Tibial nerve (tissue), 4 donors: ENCODE results near the gene ZBTB7C. TPM values are rescaled to one million over a fixed set of nuclear protein-coding genes. Genes with fewer than 3 reads are reported as not detected.

Experiments
- DNase-seq, 2 donors: peaks; one replicate each; pipeline ENCODE4 v3.0.0-alpha.2; 2019; ENCODE audit warnings: low spot score in 2 of 2
- H3K27ac ChIP-seq, 4 donors: fragments of 200-600 bp; sonication (generic) in 3 of 4; one replicate each; pipeline ENCODE4 v1.5.1; 2017 to 2019; ENCODE audit warnings: mild to moderate bottlenecking in 1 of 4
- H3K27me3 ChIP-seq, 2 donors: fragments of 200-600 bp; sonication (generic) in 1 of 2; one replicate each; pipeline versions ENCODE4 v1.5.1 to v1.6.0; 2017 to 2019
- H3K36me3 ChIP-seq, 3 donors: fragments of 200-600 bp; sonication (generic); one replicate each; pipeline ENCODE4 v1.5.1; 2018 to 2019
- H3K4me1 ChIP-seq, 4 donors: fragments of 200-600 bp; sonication (generic) in 3 of 4; one replicate each; pipeline ENCODE4 v1.5.1; 2017 to 2019
- H3K4me3 ChIP-seq, 4 donors: fragments of 200-600 bp; sonication (generic) in 3 of 4; one replicate each; pipeline ENCODE4 v1.5.1; 2017 to 2019; ENCODE audit warnings: mild to moderate bottlenecking in 1 of 4, moderate library complexity in 1 of 4
- H3K9me3 ChIP-seq, 4 donors: fragments of 200-600 bp; sonication (generic) in 3 of 4; one replicate each; pipeline ENCODE4 v1.5.1; 2017 to 2019
- EP300 ChIP-seq, 2 donors: sonication (generic); formaldehyde crosslinking; IDR thresholded peaks; one replicate each; pipeline ENCODE4 v1.6.1; 2017; ENCODE audit warnings: antibody characterized with exemption in 2 of 2, mild to moderate bottlenecking in 1 of 2
- POLR2A ChIP-seq, 2 donors: fragments of 450-650 bp; IDR thresholded peaks; one replicate each; pipeline ENCODE4 v1.6.1; 2017; ENCODE audit warnings: antibody characterized with exemption in 2 of 2, mild to moderate bottlenecking in 2 of 2, moderate library complexity in 2 of 2
- whole genome bisulfite sequencing, 2 donors: methylation state at CpG; one replicate each; pipeline ENCODE4 v1.1.5; 2018; 5-methylcytosine and 5-hydroxymethylcytosine counted together
- total RNA-seq, 4 donors: library from RNA; depleted of rRNA; stranded (reverse); fragments of >200 nt; gene quantifications; one replicate each; pipeline ENCODE4 v1.1.0, GENCODE V29; 2016
- TF ChIP-seq, protein P1 (sequence below), 5 experiments: fragments of 200-600 bp in 3 of 5; fragments of 450-650 bp in 2 of 5; sonication (generic) in 3 of 5; IDR thresholded peaks; one replicate each; pipeline ENCODE4 v1.5.1; 2016 to 2019; ENCODE audit warnings: antibody characterized with exemption in 5 of 5, mild to moderate bottlenecking in 3 of 5, moderate library complexity in 2 of 5

ZBTB7C gene
- total RNA-seq, 4 donors from 2014 or later: 24.6 to 95.0 (median 75.3) TPM

DNA sequence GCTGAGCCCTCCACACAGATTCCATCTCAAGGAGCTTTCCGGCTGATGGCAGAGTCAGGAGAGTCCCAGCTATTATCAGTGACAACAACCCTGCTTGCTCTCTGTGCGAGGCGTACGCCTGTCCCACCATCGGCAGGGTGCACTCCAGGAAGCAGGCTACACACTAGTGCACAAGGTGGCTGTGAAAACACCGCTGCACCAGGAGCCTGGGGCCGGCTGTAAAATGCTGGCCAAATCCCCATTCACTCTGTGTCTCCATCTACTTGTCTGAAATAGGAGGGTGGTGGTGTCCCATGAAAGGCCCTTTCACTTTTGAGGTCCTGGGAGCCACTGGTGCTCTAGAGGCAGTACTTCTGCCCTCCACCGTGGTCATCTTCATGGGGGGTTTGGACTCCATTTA lies 295.5 kb downstream of the ZBTB7C start:
- H3K9me3 ChIP-seq: no peaks in the 10 kb centered on the region
- no peak overlapping the region for H3K4me3 ChIP-seq
- H3K4me1 ChIP-seq: peaks cover 0 to 5% (median 0%) of the 10 kb centered on the region in 4 donors
- H3K27me3 ChIP-seq: no peaks in the 10 kb centered on the region
- DNase-seq: no peak
- no peak overlapping the region for H3K27ac ChIP-seq
- H3K36me3 ChIP-seq: no peaks in the 10 kb centered on the region
- TF ChIP-seq, protein P1, sequence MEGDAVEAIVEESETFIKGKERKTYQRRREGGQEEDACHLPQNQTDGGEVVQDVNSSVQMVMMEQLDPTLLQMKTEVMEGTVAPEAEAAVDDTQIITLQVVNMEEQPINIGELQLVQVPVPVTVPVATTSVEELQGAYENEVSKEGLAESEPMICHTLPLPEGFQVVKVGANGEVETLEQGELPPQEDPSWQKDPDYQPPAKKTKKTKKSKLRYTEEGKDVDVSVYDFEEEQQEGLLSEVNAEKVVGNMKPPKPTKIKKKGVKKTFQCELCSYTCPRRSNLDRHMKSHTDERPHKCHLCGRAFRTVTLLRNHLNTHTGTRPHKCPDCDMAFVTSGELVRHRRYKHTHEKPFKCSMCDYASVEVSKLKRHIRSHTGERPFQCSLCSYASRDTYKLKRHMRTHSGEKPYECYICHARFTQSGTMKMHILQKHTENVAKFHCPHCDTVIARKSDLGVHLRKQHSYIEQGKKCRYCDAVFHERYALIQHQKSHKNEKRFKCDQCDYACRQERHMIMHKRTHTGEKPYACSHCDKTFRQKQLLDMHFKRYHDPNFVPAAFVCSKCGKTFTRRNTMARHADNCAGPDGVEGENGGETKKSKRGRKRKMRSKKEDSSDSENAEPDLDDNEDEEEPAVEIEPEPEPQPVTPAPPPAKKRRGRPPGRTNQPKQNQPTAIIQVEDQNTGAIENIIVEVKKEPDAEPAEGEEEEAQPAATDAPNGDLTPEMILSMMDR (IDR thresholded peaks at IDR 0.05): no peak
- TF ChIP-seq POLR2A (IDR thresholded peaks at IDR 0.05) (no peak), EP300 (IDR thresholded peaks at IDR 0.05) (no peak)
- WGBS, 2 donors: 69 to 82% methylated on average over 8 of the region's 8 CpGs

DNA sequence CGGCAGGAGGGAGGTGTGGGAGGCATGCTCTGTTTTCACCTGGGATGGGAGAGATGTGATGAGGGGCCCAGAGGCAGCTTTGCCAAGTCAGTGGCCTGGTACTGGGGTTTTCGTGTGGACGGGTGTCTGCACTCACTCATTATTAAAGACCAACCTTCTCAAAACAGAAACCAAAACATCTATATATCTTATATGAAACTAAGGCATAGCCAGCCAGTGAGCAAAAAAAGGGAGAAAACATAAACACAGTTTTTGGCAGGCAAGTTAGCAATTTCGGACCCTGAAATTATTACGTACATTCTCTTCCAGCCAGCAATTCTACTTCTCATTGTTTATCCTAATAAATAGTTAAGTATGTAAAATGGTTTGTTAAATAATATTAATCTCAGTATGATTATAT lies 297.6 kb downstream of the ZBTB7C start:
- Histone ChIP-seq H3K27me3 (no peaks in the 10 kb centered on the region), H3K36me3 (no peaks in the 10 kb centered on the region), H3K4me1 (peaks cover 0 to 11% (median 0%) of the 10 kb centered on the region in 4 donors), H3K9me3 (no peaks in the 10 kb centered on the region), H3K27ac (no peak overlapping the region), H3K4me3 (no peak overlapping the region)
- WGBS, 2 donors: 69 to 80% methylated on average over 5 of the region's 5 CpGs
- no peak for DNase-seq
- no peak for TF ChIP-seq EP300 (IDR thresholded peaks at IDR 0.05)
- no peak for TF ChIP-seq POLR2A (IDR thresholded peaks at IDR 0.05)
- TF ChIP-seq, protein P1 (IDR thresholded peaks at IDR 0.05): no peak

DNA sequence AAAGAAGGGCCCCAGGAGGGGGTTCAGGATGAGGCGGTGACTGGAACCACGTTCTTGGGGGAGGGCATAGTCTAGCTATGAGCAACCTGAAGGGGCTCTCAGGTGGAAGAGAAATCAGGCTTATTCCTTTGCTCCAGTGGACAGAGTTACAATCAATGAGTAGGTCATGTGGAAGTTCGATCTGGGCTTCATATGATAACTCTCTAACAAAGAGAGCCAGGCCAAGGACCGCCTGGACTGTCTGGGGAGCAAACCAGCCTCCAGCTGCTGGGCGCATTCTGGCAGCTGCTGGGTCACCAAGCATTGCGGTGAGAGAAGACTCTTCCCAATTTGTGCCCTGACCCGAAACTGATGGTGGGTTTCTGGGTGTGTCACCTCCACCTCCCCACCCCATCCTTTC lies 298.4 kb downstream of the ZBTB7C start:
- TF ChIP-seq EP300 (IDR thresholded peaks at IDR 0.05) (no peak), POLR2A (IDR thresholded peaks at IDR 0.05) (no peak)
- TF ChIP-seq, protein P1 (IDR thresholded peaks at IDR 0.05): no peak
- Histone ChIP-seq H3K9me3 (no peaks in the 10 kb centered on the region), H3K4me1 (peaks cover 0 to 11% (median 0%) of the 10 kb centered on the region in 4 donors), H3K36me3 (no peaks in the 10 kb centered on the region), H3K27ac (no peak overlapping the region), H3K4me3 (no peak overlapping the region), H3K27me3 (no peaks in the 10 kb centered on the region)
- no peak for DNase-seq
- 75 to 78% methylated on average over 7 of the region's 7 CpGs for WGBS, 2 donors

DNA sequence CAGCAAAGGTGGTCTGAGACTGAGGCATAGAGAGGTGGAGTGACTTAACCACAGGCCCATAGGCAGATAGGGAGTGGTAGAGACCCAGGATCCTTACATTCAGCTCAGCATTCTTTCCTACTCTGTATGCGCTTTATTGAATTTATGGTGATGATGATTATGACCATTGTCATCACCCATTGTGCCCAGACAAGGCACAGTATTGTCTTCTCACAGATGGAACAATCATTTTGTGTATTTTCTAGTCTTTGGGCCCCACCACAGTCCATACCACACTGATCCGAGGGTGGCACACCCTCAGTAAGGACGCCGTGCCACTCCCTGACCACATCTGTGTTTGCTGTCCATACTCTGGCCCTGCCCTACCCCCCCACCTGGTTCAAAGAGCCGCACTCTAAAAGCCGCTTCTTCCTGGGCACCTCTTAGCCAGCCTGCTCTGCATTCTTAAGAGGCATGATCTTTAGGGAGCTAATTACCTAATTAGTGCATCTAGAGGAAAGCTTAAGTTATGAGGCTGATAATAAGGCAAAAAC lies 299.2 kb downstream of the ZBTB7C start:
- WGBS, 2 donors: 49 to 71% methylated on average over 6 of the region's 6 CpGs
- H3K36me3 ChIP-seq: no peaks in the 10 kb centered on the region
- peaks cover 0 to 11% (median 0%) of the 10 kb centered on the region in 4 donors for H3K4me1 ChIP-seq
- H3K27me3 ChIP-seq: no peaks in the 10 kb centered on the region
- H3K9me3 ChIP-seq: no peaks in the 10 kb centered on the region
- TF ChIP-seq, protein P1 (IDR thresholded peaks at IDR 0.05): no peak
- TF ChIP-seq POLR2A (IDR thresholded peaks at IDR 0.05) (no peak), EP300 (IDR thresholded peaks at IDR 0.05) (no peak)
- no peak for DNase-seq
- H3K4me3 ChIP-seq: no peak overlapping the region
- H3K27ac ChIP-seq: no peak overlapping the region

DNA sequence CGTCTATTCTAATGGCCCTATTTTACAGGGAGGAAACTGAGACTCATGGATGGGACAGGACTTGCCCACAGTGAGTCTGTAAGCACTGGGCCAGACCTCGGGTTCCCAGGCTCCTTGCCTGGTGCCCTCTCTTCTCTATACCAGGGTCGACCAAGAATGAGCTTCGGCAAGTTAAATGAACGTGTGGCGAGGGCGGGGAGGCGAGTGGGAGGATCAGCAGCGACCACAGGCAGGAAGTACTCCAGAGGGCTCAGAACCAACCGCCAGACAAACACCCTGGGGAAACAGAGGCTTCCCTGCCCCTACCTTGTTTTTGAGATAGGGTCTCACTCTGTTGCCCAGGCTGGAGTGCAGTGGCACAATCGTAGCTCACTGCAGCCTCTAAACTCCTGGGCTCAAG lies 301.0 kb downstream of the ZBTB7C start:
- DNase-seq: no peak
- no peaks in the 10 kb centered on the region for H3K27me3 ChIP-seq
- 86 to 87% methylated on average over 11 of the region's 11 CpGs for WGBS, 2 donors
- no peak for TF ChIP-seq EP300 (IDR thresholded peaks at IDR 0.05)
- TF ChIP-seq, protein P1 (IDR thresholded peaks at IDR 0.05): no peak
- TF ChIP-seq POLR2A (IDR thresholded peaks at IDR 0.05): no peak
- H3K4me1 ChIP-seq: peaks cover 0 to 6% (median 0%) of the 10 kb centered on the region in 4 donors
- H3K36me3 ChIP-seq: no peaks in the 10 kb centered on the region
- H3K4me3 ChIP-seq: no peak overlapping the region
- H3K27ac ChIP-seq: no peak overlapping the region
- H3K9me3 ChIP-seq: no peaks in the 10 kb centered on the region
